ENCODE data around the gene CFDP1.

Gene CFDP1

DNA sequence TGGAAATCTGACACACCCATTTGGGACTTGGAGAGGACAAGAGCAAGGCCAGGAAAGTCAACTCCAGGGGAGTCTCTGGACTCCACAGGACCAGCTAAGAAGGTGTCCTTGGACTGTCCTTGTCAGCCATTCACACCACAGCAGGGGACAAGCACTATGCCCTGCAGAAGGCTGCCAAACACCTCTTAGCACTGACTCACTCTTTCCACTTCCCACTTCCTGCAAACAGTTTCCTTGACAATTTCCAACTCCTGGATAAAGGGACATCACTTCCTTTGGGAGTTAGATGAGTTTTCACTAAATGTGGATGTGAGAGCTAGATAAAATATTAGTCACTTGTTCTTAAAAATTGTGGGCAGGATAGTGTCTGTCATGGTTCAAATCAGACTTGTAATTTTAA lies 144.1 kb downstream of the CFDP1 start:
- Histone ChIP-seq H3K9me2 (replicated peaks; ENCODE audit: control insufficient read depth, low read length) (no peaks in the 10 kb centered on the region), H3K4me2 (ENCODE audit: low read length) (no peak overlapping the region), H3F3A (ENCODE audit: control insufficient read depth, insufficient read depth) (no peaks in the 10 kb centered on the region), H3K4me1 (ENCODE audit: control insufficient read depth, low read length) (no peaks in the 10 kb centered on the region), H3K27ac (ENCODE audit: low read depth, low read length) (no peak overlapping the region), H3K4me3 (ENCODE audit: low read length) (no peak overlapping the region), H3K27me3 (ENCODE audit: control insufficient read depth, low read length) (no peaks in the 10 kb centered on the region), H4K20me1 (ENCODE audit: control insufficient read depth, insufficient read depth, low read depth, low read length) (no peaks in the 10 kb centered on the region), H3K36me3 (ENCODE audit: control insufficient read depth, low read length) (no peaks in the 10 kb centered on the region; the same call in 1 of the 2 replicates), H3K9me3 (ENCODE audit: control insufficient read depth, insufficient read depth, low read length) (no peaks in the 10 kb centered on the region), H3K79me2 (ENCODE audit: control insufficient read depth, low read length) (no peaks in the 10 kb centered on the region)
- TF ChIP-seq EZH2phosphoT487 (IDR thresholded peaks at IDR 0.05; ENCODE audit: borderline replicate concordance, low read length), result no peak

DNA sequence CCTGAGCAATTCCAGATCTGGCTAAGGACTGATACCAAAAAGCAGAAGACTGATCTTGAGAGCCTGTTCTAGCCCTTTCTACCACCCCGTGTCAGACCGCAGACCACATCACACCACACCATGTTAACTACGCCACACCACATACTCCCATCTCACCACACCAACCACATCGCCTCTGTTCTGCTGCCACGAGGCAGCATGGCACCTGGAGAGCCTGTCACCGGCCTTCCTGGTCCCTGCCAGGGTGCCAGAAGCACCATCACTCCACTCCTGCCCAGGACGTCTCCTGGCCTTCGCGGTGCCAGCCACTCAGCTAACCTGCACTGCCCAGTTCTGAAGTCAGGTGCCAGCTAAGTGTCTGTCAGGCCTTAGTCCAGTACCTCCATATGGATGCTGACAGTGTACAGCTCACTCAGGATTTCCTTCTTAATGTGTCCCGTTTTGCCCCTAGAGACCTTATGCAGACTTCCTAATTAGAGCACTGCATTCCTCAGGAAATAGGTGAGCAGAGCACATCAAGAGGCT lies 144.6 kb downstream of the CFDP1 start:
- H3K36me3 ChIP-seq (ENCODE audit: control insufficient read depth, low read length), result no peaks in the 10 kb centered on the region; the same call in 1 of the 2 replicates
- no peak overlapping the region for H3K27ac ChIP-seq (ENCODE audit: low read depth, low read length)
- no peaks in the 10 kb centered on the region for H3K79me2 ChIP-seq (ENCODE audit: control insufficient read depth, low read length)
- no peaks in the 10 kb centered on the region for H3K27me3 ChIP-seq (ENCODE audit: control insufficient read depth, low read length)
- no peak overlapping the region for H3K4me3 ChIP-seq (ENCODE audit: low read length)
- H3K9me3 ChIP-seq (ENCODE audit: control insufficient read depth, insufficient read depth, low read length), result no peaks in the 10 kb centered on the region
- H4K20me1 ChIP-seq (ENCODE audit: control insufficient read depth, insufficient read depth, low read depth, low read length), result no peaks in the 10 kb centered on the region
- no peak overlapping the region for H3K4me2 ChIP-seq (ENCODE audit: low read length)
- H3K9me2 ChIP-seq (replicated peaks; ENCODE audit: control insufficient read depth, low read length), result no peaks in the 10 kb centered on the region
- no peaks in the 10 kb centered on the region for H3K4me1 ChIP-seq (ENCODE audit: control insufficient read depth, low read length)
- TF ChIP-seq EZH2phosphoT487 (IDR thresholded peaks at IDR 0.05; ENCODE audit: borderline replicate concordance, low read length), result no peak
- no peaks in the 10 kb centered on the region for H3F3A ChIP-seq (ENCODE audit: control insufficient read depth, insufficient read depth)

DNA sequence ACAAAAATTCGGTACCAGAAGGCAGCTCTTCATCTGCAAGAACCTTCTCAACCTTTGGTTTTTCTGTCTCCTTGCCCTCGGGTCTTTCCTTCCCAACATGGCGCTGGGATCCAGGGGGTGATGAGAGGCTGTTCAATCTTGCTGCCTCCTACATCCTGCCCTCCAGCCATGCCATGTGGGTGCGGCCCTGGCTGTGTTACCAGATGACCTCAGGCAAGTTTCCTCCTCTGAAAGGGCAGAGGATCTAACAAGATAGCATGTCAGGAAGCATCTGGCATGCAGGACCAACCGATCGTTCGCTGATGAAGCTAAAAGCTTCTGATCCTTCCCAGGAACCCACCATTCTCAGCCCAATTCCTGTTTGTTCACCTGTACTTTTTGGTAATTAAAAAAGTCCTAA lies 145.1 kb downstream of the CFDP1 start:
- Histone ChIP-seq H3K4me3 (ENCODE audit: low read length) (no peak overlapping the region), H3K27me3 (ENCODE audit: control insufficient read depth, low read length) (no peaks in the 10 kb centered on the region), H3K4me1 (ENCODE audit: control insufficient read depth, low read length) (no peaks in the 10 kb centered on the region), H3F3A (ENCODE audit: control insufficient read depth, insufficient read depth) (no peaks in the 10 kb centered on the region), H3K9me3 (ENCODE audit: control insufficient read depth, insufficient read depth, low read length) (no peaks in the 10 kb centered on the region), H3K4me2 (ENCODE audit: low read length) (no peak overlapping the region), H3K9me2 (replicated peaks; ENCODE audit: control insufficient read depth, low read length) (no peaks in the 10 kb centered on the region), H4K20me1 (ENCODE audit: control insufficient read depth, insufficient read depth, low read depth, low read length) (no peaks in the 10 kb centered on the region), H3K36me3 (ENCODE audit: control insufficient read depth, low read length) (no peaks in the 10 kb centered on the region; the same call in 1 of the 2 replicates), H3K27ac (ENCODE audit: low read depth, low read length) (no peak overlapping the region), H3K79me2 (ENCODE audit: control insufficient read depth, low read length) (no peaks in the 10 kb centered on the region)
- no peak for TF ChIP-seq EZH2phosphoT487 (IDR thresholded peaks at IDR 0.05; ENCODE audit: borderline replicate concordance, low read length)
- TF ChIP-seq, protein P1, sequence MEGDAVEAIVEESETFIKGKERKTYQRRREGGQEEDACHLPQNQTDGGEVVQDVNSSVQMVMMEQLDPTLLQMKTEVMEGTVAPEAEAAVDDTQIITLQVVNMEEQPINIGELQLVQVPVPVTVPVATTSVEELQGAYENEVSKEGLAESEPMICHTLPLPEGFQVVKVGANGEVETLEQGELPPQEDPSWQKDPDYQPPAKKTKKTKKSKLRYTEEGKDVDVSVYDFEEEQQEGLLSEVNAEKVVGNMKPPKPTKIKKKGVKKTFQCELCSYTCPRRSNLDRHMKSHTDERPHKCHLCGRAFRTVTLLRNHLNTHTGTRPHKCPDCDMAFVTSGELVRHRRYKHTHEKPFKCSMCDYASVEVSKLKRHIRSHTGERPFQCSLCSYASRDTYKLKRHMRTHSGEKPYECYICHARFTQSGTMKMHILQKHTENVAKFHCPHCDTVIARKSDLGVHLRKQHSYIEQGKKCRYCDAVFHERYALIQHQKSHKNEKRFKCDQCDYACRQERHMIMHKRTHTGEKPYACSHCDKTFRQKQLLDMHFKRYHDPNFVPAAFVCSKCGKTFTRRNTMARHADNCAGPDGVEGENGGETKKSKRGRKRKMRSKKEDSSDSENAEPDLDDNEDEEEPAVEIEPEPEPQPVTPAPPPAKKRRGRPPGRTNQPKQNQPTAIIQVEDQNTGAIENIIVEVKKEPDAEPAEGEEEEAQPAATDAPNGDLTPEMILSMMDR (IDR thresholded peaks at IDR 0.05; ENCODE audit: low read depth, low read length, poor library complexity, severe bottlenecking), result no peak

DNA sequence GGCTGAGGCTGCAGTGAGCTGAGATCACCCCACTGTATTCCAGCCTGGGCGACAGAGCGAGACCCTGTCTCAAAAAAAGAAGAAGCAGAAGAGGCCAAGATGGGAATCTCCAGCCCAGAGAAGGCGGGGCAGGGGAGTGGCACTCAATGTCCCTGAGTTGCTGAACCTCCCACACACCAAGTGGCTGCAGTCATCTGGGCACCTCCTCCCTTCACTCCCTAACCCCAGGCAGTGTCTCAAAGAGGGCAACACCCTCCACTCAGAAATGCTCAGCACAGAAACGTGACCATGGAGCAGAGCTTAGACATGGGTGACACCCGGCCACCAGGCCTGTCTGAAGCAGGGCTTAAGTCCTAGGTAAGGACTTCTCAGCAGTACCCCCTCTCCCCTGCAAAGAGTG lies 145.6 kb downstream of the CFDP1 start:
- H3K4me3 ChIP-seq (ENCODE audit: low read length), result no peak overlapping the region
- H3K79me2 ChIP-seq (ENCODE audit: control insufficient read depth, low read length), result no peaks in the 10 kb centered on the region
- H3F3A ChIP-seq (ENCODE audit: control insufficient read depth, insufficient read depth), result no peaks in the 10 kb centered on the region
- H3K4me2 ChIP-seq (ENCODE audit: low read length), result no peak overlapping the region
- no peaks in the 10 kb centered on the region for H4K20me1 ChIP-seq (ENCODE audit: control insufficient read depth, insufficient read depth, low read depth, low read length)
- no peaks in the 10 kb centered on the region for H3K27me3 ChIP-seq (ENCODE audit: control insufficient read depth, low read length)
- TF ChIP-seq EZH2phosphoT487 (IDR thresholded peaks at IDR 0.05; ENCODE audit: borderline replicate concordance, low read length), result no peak
- TF ChIP-seq, protein P1 (IDR thresholded peaks at IDR 0.05; ENCODE audit: low read depth, low read length, poor library complexity, severe bottlenecking), result no peak
- no peak overlapping the region for H3K27ac ChIP-seq (ENCODE audit: low read depth, low read length)
- no peaks in the 10 kb centered on the region for H3K9me2 ChIP-seq (replicated peaks; ENCODE audit: control insufficient read depth, low read length)
- H3K9me3 ChIP-seq (ENCODE audit: control insufficient read depth, insufficient read depth, low read length), result no peaks in the 10 kb centered on the region
- H3K4me1 ChIP-seq (ENCODE audit: control insufficient read depth, low read length), result no peaks in the 10 kb centered on the region
- H3K36me3 ChIP-seq (ENCODE audit: control insufficient read depth, low read length), result no peaks in the 10 kb centered on the region; the same call in 1 of the 2 replicates

All from DOHH2 (cell line).